Activated naive CD4-positive, alpha-beta T cell treated with Interleukin-2 at 50 U/mL for 16 hours (primary cell): Measurements from ENCODE around the gene RBM20.
"Not testable (repeated sequence)": the region's sequence is repeated elsewhere in the genome, so short reads cannot be mapped to it uniquely, and the experiment has no call there.

Experiments
- DNase-seq: peaks from one replicate; pipeline ENCODE4 v3.0.0-alpha.2; 2020

The RBM20 gene

DNA sequence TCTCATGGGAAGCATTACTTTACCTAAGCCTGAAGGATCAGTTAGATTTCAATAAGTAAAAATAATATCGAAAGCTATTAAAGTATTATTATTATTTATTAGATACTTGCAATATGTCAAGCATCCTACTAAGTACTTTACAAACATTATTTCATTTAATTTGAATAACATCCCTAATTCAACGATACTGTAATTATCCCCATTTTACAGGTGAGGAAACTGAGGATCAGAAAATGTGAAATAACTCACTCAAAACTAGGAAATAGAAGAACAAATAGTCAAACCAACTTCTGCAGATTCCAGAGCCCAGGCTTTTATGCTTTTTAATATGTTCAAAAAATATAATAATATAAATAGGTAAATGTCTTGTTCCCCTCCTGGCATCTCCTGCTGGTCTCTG lies 217.3 kb downstream of the RBM20 start:
- no peak for DNase-seq

DNA sequence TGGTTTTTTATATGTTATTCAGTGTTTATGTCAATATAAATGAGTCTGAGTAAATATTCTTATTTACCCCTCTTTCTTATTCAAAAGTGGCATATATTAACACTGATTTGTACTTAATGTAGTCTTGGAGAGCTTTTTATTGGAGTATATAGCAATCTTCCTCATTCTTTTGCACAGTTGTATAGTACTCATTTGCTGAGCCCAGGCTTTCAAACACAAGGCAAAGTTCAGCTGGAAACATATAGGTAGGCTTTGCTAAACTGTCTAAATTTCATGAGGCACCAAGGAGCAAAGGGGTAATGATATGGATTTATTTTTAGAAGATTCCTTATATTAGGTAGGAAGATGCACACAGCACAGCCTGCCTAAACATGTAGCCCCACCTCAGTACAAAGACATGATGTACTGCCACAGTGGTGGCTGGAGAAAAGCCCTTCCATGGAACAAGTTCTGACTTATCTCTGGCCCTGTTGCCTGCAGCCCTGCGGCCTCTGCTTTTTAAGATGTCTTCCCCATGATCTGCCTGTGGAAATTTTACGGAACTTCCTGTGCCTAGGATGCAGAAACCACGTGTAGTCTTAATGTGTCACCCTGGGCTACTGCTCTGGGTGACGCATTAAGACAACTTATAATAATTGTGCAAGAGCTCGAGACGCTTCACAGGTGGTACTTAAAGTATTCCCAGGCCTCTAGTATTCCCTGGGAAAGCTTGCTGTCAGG lies 218.0 kb downstream of the RBM20 start:
- no peak for DNase-seq

DNA sequence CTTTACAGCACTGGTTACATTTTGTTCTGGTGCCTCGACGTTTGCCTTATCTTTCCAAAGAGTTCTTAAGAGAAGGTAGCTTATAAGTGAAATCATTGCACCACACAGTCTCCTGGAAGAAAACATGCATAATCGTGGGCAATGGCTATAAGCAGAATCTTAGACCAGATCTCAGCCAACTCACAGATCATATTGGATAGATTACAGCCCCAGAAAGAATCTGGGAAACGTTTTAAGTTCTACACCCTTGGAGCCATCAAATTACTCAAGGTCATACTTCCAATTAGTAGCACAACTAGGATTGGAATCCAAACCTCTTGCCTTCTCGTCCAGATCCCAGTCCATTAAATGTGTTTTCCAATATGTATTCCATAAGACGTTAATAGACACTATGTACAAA lies 218.8 kb downstream of the RBM20 start:
- no peak for DNase-seq

- no peak for DNase-seq
Observed at GRCh38 chr10:110863361-110863760, 219.2 kb downstream of the RBM20 start.

DNA sequence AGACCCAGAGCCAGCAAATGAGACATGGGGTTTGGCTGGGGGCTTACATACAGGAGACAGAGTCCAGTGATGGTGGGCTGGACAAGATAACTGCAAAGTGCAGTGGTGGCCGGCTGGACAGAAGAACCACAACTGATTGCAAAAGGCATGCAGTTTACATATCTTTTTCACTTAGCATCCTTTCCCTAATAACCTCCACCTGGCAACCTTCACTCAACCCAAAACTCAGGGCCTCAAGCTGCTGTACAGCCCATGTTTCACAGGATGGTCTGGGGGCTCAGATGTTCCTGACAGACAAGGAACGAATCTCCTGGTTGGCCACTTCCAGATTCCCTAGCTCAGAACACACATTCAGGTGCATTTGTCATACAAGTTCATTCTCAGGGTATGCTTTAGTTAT lies 219.8 kb downstream of the RBM20 start:
- no peak for DNase-seq

- peak; percentile 42 for DNase-seq
Observed at GRCh38 chr10:110864662-110865140, 220.6 kb downstream of the RBM20 start.

DNA sequence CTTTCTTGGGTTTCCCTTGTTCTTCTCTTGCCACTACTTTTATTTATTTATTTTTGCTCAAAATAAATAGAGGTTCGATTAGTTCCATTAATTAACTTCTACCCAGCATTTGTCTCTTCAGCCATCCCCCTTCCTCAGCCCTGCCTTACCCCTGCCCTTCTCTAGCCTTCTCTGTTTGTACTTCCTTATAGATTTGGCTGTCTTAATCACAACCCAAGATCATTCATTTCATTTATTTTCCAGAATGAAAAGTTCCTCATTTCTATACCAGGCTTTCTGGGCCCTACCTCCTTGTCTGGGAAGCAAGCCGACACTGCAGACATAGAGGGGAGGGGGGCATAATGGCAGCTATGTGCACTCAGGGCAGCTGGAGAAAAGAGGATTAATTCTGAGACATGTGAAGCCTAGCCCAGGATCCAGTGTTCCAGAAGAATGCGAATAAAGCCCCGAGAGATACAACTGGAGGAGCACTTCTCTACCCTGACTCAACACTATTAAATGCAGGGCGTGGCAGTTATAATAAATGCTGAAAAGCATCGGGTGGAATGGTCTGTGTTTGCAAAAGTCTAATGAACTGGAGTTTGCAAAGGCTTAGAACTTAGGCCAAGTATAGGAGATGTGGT lies 221.2 kb downstream of the RBM20 start:
- no peak for DNase-seq

GRCh38 chr10:110865809-110866482 lies 221.8 kb downstream of the RBM20 start:
- no peak for DNase-seq

DNA sequence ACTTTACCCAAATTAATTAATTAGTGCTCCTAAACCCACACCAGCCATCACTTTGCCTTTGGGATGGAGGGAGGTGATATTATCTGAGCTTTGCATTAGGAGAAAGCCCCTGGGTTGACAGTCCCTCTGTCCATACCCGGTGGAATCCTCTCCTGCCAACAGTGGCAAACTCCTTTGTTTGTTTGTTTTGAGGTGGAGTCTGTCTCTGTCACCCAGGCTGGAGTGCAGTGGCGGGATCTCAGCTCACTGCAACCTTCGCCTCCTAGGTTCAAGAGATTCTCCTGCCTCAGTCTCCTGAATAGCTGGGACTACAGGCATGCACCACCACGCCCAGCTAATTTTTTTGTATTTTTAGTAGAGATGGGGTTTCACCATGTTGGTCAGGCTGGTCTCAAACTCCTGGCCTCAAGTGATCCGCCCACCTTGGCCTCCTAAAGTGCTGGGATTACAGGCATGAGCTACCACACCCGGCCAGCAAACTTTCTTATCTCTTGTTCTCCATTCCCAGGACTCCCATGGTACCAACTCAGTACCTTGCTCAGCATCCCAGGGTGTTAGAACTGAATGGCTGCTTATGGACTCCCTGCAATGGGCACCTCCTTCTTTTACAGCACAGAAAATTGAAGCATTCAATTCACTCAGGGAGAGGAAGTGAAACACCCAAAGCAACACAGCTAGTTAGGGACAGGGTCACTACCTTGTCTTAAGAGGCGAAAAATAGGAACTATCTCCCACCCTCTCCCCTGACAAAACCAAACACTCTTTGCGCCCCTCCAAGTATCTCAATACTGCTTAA lies 223.1 kb downstream of the RBM20 start:
- not testable (repeated sequence) for DNase-seq

- DNase-seq = no peak
Observed at GRCh38 chr10:110867807-110868465, 223.8 kb downstream of the RBM20 start.

DNA sequence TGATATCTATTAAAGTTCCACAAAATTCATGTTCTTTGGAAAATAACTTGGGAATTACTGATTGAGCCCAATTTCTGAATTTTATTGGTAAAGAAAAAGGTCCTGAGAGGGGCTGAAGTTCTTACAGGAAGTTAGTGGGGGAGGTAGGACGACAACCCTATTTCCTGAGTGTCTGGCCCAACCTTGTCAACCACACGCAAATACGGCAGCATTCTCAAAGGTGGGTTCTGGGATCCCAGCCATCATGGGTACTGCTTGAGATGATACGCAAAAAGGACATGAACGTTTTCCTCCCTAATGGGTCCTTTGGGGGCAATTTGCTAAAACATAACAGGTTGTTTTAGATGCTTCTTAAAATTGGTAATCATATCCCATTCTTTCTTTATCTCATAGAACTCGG lies 224.8 kb downstream of the RBM20 start:
- no peak for DNase-seq

- DNase-seq = no peak
Observed at GRCh38 chr10:110870823-110871297, 226.7 kb downstream of the RBM20 start.

DNA sequence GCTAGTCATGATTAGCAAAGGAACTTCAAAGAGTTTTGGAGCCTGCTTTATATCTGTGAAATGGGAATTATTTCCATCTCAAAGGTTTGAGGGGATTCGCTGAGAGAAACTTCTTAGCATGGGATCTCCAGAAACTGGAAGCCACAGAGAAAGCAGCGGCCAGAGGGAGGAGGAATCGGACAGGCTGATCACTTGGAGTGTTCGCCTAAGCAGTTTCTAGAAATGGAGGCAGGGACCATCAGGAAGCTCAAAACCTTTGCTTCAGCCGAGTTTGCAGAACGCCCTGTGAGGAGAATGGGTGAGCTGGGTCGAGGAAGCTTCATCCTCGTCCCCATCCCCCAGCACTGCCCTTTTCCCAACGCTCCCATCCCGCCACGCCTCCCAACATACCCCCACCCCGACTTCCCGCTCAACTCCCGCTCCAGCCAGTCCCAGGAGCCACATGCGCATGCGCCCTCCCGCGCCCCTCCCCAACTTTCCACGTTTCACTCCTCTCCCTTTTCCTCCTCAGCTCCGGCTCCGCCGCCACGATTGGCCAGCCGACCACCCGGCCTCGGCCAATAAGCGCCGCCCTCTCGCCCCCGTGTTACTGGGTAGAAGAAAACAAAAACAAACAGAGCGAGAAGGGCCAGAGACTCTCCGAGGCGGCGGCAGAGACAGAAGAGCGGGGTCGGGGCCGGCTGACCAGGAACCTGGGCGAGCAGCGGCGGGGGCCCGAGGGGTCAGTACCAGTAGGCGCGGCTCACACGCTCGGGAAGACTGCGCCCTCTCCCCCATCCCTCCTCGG lies 227.4 kb downstream of the RBM20 start, which contains the start of gene PDCD4:
TSS of gene PDCD4 (plus strand) at position 631 of the 787 bp plus-strand sequence. CDS start 4,100 bp downstream, outside the sequence.
- DNase-seq = peak; percentile 96

DNA sequence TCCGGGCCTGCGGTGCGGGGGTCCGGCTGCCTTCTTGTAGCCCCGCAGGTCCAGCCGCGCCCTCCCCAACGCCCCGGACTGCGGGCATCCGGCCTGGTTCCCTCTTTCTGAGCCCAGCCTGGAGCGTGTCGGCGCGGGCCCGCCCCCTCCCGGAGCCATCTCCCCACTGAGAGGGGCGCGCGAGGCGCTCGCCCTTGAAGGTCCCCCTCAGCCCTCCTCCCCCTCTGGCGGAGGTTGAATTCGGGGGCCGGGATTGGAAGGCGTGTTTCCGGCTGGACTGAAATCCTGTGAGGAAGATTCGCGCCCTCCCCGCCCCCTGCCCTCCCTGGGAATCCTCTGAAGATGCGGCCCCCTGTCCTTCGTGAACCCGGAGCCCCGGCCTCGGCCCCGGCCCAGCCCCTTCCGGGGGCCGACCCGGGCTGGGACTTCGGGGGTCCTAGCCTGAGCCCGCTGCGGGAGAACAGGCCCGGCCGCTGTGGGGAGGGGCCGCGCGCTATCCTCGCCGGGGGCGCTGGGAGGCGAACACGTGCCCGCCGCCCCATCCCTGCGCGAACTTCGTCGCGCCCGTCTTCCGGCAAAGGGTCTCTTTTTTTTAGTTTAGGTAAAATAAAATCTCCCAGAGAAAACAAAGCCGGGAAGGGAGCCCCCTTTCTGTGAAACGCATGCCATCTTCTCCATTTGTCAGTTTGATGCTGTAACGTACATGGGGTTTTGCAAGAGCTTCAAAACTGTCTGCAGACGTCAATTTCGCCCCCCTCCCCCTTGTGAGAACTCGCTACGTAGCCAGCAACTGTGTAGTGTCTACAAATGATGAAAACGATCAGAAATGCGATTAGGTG lies 228.2 kb downstream of the RBM20 start:
- peak; percentile 80 for DNase-seq

GRCh38 chr10:110872984-110873923 lies 229.1 kb downstream of the RBM20 start:
- no peak for DNase-seq

GRCh38 chr10:110873951-110874350 lies 229.8 kb downstream of the RBM20 start:
- DNase-seq = no peak

DNA sequence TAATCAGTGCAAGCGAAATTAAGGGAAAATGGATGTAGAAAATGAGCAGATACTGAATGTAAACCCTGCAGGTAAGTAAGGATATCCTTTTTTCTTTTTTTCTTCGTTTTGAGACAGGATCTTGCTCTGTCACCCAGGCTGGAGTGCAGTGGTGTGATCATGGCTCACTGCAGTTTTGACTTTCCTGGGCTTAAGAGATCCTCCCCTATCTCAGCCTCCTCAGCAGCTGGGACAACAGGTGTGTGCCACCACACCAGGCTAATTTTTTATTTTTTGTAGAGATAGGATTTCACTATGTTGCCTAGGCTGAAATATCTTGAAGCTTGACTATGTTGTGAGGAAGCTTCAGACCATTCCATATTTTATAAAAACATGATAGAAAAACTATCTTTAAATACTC lies 231.9 kb downstream of the RBM20 start:
- no peak for DNase-seq

DNA sequence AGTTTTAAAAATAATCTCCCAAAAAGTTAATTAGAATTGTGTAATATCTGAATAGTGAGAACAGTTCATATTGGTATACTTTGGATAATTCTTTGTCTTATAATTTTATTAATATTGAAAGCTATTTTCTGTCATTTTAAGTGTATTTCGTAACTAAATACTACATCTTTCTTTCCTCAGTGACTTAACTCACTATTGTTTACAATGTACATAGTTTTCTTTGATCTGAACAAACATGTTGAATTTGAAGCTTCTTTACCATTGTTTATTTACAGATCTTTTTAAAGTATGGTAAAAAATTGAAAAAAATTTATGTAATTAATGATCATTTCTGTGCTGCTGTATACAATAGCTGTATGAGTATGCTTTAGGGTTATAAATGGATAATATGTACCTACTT lies 232.7 kb downstream of the RBM20 start:
- no peak for DNase-seq

DNA sequence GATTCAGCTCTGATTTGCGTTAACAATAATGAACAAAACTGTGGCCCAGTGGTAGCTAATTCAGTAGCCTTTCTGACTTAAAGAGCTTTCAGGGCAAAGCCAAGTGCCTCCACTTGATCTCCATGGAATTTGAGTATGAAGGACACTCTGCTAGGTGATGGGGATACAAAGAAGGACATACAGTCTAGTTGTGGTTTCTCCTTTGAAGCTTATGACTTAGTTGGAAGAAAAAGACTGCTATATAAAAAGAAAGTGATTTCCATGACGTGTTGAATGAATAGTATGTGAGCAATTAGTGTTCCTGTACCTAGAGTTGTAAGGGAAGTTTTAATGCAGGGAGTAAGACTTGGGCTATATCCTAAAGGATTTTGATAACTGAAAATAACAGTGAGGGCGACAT lies 235.9 kb downstream of the RBM20 start:
- DNase-seq = no peak
